Heart right ventricle (tissue), 16 donors: Measurements from ENCODE around the gene CDC42SE2. TPM values are rescaled to one million over a fixed set of nuclear protein-coding genes. Genes with fewer than 3 reads are reported as not detected.

Experiments
- ATAC-seq, 8 donors: fragments of 200-7000 bp; cut with Tn5 transposase; one replicate each; pipeline ENCODE4 v1.9.1; 2020; ENCODE audit warnings: mild to moderate bottlenecking in 8 of 8, moderate library complexity in 8 of 8, moderate number of reproducible peaks in 1 of 8
- DNase-seq, 2 donors: peaks; one replicate each; pipeline ENCODE4 v3.0.0-alpha.2; 2020
- H3K27ac ChIP-seq, 10 donors: fragments of 200-600 bp; sonication (generic) in 2 of 10; one replicate each; pipeline versions ENCODE4 v1.5.0 to v1.8.0; 2020 to 2022; ENCODE audit warnings: mild to moderate bottlenecking in 3 of 10
- H3K27me3 ChIP-seq, 7 donors: fragments of 200-600 bp; one replicate each; pipeline ENCODE4 v1.8.0; 2021 to 2022; ENCODE audit warnings: mild to moderate bottlenecking in 2 of 7
- H3K36me3 ChIP-seq, 9 donors: fragments of 200-600 bp; sonication (generic) in 1 of 9; one replicate each; pipeline versions ENCODE4 v1.5.0 to v1.8.0; 2020 to 2022; ENCODE audit warnings: mild to moderate bottlenecking in 2 of 9
- H3K4me1 ChIP-seq, 9 donors: fragments of 200-600 bp; sonication (generic) in 1 of 9; one replicate each; pipeline versions ENCODE4 v1.5.0 to v1.8.0; 2020 to 2022; ENCODE audit warnings: mild to moderate bottlenecking in 4 of 9
- H3K4me3 ChIP-seq, 10 donors: fragments of 200-600 bp; sonication (generic) in 2 of 10; one replicate each; pipeline versions ENCODE4 v1.5.0 to v1.8.0; 2020 to 2022; ENCODE audit warnings: mild to moderate bottlenecking in 7 of 10, moderate library complexity in 2 of 10
- H3K9me3 ChIP-seq, 11 donors: fragments of 200-600 bp in 10 of 11; sonication (generic) in 2 of 11; one replicate each; pipeline versions ENCODE4 v1.5.0 to v1.8.0; 2013 to 2022; ENCODE audit warnings: mild to moderate bottlenecking in 2 of 11, control low read depth in 1 of 11, moderate library complexity in 1 of 11
- WGBS, 2 donors: extraction: QIAGEN DNeasy Blood & Tissue Kit; methylation state at CpG; one replicate each; pipeline ENCODE4 v1.1.7; 2013; ENCODE audit warnings: inconsistent platforms in 1 of 2; 5-methylcytosine and 5-hydroxymethylcytosine counted together
- intact Hi-C, 10 donors: fragments of 100-400 bp; cut with DNase I; formaldehyde crosslinking; loops; one replicate each; pipeline versions ENCODE4 v1.11.1 to v1.14.2; 2022
- polyA plus RNA-seq, 2 donors: library from polyadenylated mRNA; stranded (reverse); fragments of 200-250 nt; gene quantifications; one replicate each; pipeline ENCODE4 v1.2.3, GENCODE V29; 2013
- total RNA-seq, 10 donors: library from RNA; stranded (reverse); fragmentation: NEBNext Ultra II Directional in 3 of 10; extraction: Animal tissue kit (Norgen Biotek cat#: 25700) in 3 of 10; gene quantifications; one replicate each; pipeline versions ENCODE4 v1.2.1 to v1.2.4, GENCODE V29; 2021 to 2023
- TF ChIP-seq, protein P1 (sequence below), 9 donors: fragments of 200-600 bp; sonication (generic) in 2 of 9; IDR thresholded peaks; one replicate each; pipeline versions ENCODE4 v1.5.0 to v1.8.0; 2021 to 2022; ENCODE audit warnings: antibody characterized with exemption in 9 of 9, mild to moderate bottlenecking in 5 of 9, moderate library complexity in 1 of 9
- donor health status: Arrhythmogenic right ventricular cardiomyopathy.
- donor health status: ischemic (EF 13 %, LVEDD 7.1; RV severe dilation, severe dysfunction).
- donor health status: healthy with polysubstance abuse.
- donor health status: DM: no; HTN: yes; CAD: no.
- donor health status: DM: no; HTN: no; CAD: no.
- donor health status: ischemic (EF 25% LVEDD 6.9; RV normal size, moderate dysfunction).
- donor health status: ischemic (EF 25% LVEDD 5.7; RV mildly dilated, moderate dysfunction).
- donor health status: healthy.
- donor health status: DM: yes; HTN: yes; CAD: no.
- donor health status: Ischemic cardiomyopathy.
- donor health status: ischemic (EF 35%, LVEDD 5.7; RV mildly dilated, moderate dysfunction).
- donor health status: nonischemic (EF 11% LVEDD 7.7; RV severe dilation, severe dysfunction).
- donor health status: DM: yes; HTN: yes; CAD: no.
- donor health status: PGD.
- donor health status: ischemic (EF 29% LVEDD 5.4; RV normal size, mild dysfunction).
- donor health status: nonischemic (EF 23%, LVEDD 6.1; RV moderate dilation, normal function).

The CDC42SE2 gene
- total and polyA plus RNA-seq, 12 donors: 5.4 to 25.8 (median 11.1) TPM

DNA sequence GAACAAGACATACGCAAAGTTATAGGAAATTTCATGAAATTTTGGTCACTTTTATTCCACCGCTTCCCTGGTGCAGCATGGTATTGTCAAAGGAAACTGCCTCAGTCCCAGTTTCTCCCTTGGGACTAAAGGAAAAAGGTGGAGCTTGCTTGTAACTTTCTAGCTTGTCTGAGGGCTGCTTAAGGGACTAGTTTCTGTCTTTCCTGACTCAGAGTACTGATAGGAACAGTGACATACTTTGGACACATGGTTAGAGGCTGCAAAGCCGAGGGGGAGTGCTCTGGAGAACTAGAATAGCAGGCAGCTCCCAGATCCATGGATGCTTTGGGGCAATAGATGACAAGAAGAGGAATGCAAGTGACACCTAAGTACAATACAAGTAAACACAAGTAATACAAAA, 136.7 kb downstream of the CDC42SE2 start:
- WGBS, 2 donors: 91 to 97% methylated on average over 3 of the region's 3 CpGs
- DNase-seq: no peak
- TF ChIP-seq, protein P1, sequence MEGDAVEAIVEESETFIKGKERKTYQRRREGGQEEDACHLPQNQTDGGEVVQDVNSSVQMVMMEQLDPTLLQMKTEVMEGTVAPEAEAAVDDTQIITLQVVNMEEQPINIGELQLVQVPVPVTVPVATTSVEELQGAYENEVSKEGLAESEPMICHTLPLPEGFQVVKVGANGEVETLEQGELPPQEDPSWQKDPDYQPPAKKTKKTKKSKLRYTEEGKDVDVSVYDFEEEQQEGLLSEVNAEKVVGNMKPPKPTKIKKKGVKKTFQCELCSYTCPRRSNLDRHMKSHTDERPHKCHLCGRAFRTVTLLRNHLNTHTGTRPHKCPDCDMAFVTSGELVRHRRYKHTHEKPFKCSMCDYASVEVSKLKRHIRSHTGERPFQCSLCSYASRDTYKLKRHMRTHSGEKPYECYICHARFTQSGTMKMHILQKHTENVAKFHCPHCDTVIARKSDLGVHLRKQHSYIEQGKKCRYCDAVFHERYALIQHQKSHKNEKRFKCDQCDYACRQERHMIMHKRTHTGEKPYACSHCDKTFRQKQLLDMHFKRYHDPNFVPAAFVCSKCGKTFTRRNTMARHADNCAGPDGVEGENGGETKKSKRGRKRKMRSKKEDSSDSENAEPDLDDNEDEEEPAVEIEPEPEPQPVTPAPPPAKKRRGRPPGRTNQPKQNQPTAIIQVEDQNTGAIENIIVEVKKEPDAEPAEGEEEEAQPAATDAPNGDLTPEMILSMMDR (IDR thresholded peaks at IDR 0.05): no peak
- Histone ChIP-seq H3K4me3 (no peak overlapping the region), H3K4me1 (no peaks in the 10 kb centered on the region), H3K27me3 (no peaks in the 10 kb centered on the region), H3K9me3 (peaks cover 0 to 29% (median 10%) of the 10 kb centered on the region in 11 donors), H3K27ac (no peak overlapping the region), H3K36me3 (peaks cover 0 to 81% (median 9%) of the 10 kb centered on the region in 9 donors)
- intact Hi-C loops: loop anchor here in 2 of 10 donors (10.0 kb wide), 2 partner anchors 126 to 236 kb away; partner anchors contain the start of gene HINT1 (in 1 of the 2)
- ATAC-seq: no peak

DNA sequence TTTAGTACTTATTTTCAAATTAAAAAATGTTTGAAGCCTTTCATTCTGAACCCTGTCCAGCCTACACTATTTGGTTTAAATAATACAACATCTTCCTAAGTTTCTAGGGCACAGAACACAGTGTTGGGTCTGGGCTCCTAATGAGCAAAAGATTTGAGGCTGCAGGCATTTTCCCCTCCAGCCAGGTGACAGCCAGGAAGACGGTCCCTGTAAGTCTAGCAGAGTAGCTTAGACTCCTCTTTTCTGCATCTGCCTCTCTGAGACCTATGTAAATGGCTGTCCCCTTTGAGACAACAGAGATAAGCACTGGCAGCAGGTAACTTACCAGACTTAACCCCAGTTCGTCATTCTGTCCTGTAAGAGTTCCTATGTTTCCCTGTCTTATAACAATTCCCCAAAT, 141.8 kb downstream of the CDC42SE2 start:
- TF ChIP-seq, protein P1 (IDR thresholded peaks at IDR 0.05): no peak
- Histone ChIP-seq H3K27me3 (no peaks in the 10 kb centered on the region), H3K36me3 (peaks cover 0 to 78% (median 11%) of the 10 kb centered on the region in 9 donors), H3K4me3 (no peak overlapping the region), H3K9me3 (peaks cover 0 to 29% (median 10%) of the 10 kb centered on the region in 11 donors), H3K4me1 (no peaks in the 10 kb centered on the region), H3K27ac (no peak overlapping the region)
- 87 to 96% methylated on average over 2 of the region's 2 CpGs for WGBS, 2 donors
- no peak for DNase-seq
- ATAC-seq: no peak
- intact Hi-C loops: loop anchor here in 2 of 10 donors (10.0 kb wide), 2 partner anchors 131 to 241 kb away; partner anchors contain the start of gene HINT1 (in 1 of the 2)

DNA sequence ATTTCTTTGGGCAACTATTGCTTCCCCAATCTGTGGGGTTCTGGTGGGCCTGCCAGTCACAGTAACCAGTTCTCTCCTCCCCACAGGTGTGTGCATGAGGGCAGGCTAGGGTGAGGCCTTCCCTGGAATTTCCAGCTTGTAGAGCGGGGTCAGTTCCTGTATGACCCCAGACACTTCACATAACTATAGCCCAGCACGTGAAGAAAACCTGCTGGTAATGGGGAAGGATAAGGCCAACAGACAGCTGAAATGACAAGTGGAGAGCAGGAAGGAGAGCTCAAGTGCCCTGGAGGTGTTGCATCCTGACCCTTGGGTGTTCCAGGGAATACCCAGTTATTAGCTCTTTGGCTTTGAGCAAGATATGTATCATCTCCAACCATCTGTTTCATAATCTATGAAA, 142.2 kb downstream of the CDC42SE2 start:
- ATAC-seq (no peak), DNase-seq (no peak)
- Histone ChIP-seq H3K4me3 (no peak overlapping the region), H3K9me3 (peaks cover 0 to 29% (median 10%) of the 10 kb centered on the region in 11 donors), H3K36me3 (peaks cover 0 to 78% (median 11%) of the 10 kb centered on the region in 9 donors), H3K27ac (no peak overlapping the region), H3K27me3 (no peaks in the 10 kb centered on the region), H3K4me1 (no peaks in the 10 kb centered on the region)
- 72 to 82% methylated on average over 2 of the region's 2 CpGs for WGBS, 2 donors
- intact Hi-C loops: loop anchor here in 2 of 10 donors (10.0 kb wide), 2 partner anchors 131 to 241 kb away; partner anchors contain the start of gene HINT1 (in 1 of the 2)
- TF ChIP-seq, protein P1 (IDR thresholded peaks at IDR 0.05): no peak

- DNase-seq: no peak
- Histone ChIP-seq H3K9me3 (peaks cover 0 to 19% (median 4%) of the 10 kb centered on the region in 11 donors), H3K27ac (no peak overlapping the region), H3K36me3 (peaks cover 0 to 69% (median 11%) of the 10 kb centered on the region in 9 donors), H3K4me1 (no peaks in the 10 kb centered on the region), H3K4me3 (no peak overlapping the region), H3K27me3 (no peaks in the 10 kb centered on the region)
- 96 to 97% methylated on average over 6 of the region's 6 CpGs for WGBS, 2 donors
- no peak for ATAC-seq
- TF ChIP-seq, protein P1 (IDR thresholded peaks at IDR 0.05): no peak
- intact Hi-C loops: loop anchor here in 2 of 10 donors (10.0 kb wide), 2 partner anchors 132 to 242 kb away; partner anchors contain the start of gene HINT1 (in 1 of the 2)
These were observed 143.3 kb downstream of the CDC42SE2 start for GRCh38 chr5:131406975-131407638.
